Progenitor cell of endocrine pancreas (in vitro differentiated cells): Measurements from ENCODE around the gene PRMT2. TPM values are rescaled to one million over a fixed set of nuclear protein-coding genes. Genes with fewer than 3 reads are reported as not detected.

Experiments
- DNase-seq: peaks from one replicate; pipeline ENCODE4 v3.0.0; 2021; ENCODE audit warnings: low spot score; ENCODE audit not compliant: unreplicated experiment
- H3K27ac Mint-ChIP-seq: 2 replicates; pipeline ENCODE4 v1.8.0; 2021; ENCODE audit warnings: mild to moderate bottlenecking, moderate library complexity, mixed read lengths
- H3K27me3 Mint-ChIP-seq: 2 replicates; pipeline ENCODE4 v1.8.0; 2021; ENCODE audit warnings: mixed read lengths
- H3K36me3 Mint-ChIP-seq: 2 replicates; pipeline ENCODE4 v1.8.0; 2022; ENCODE audit warnings: mixed read lengths; ENCODE audit not compliant: insufficient read depth
- H3K4me1 Mint-ChIP-seq: 2 replicates; pipeline ENCODE4 v1.8.0; 2021; ENCODE audit warnings: low read depth, mixed read lengths
- H3K4me3 Mint-ChIP-seq: 2 replicates; pipeline ENCODE4 v1.8.0; 2021; ENCODE audit warnings: low read depth, mild to moderate bottlenecking, moderate library complexity, mixed read lengths
- H3K9me3 Mint-ChIP-seq: 2 replicates; pipeline ENCODE4 v1.8.0; 2021; ENCODE audit warnings: low read depth, mixed read lengths
- total RNA-seq: library from RNA; stranded (reverse); gene quantifications from 2 replicates; pipeline ENCODE4 v1.2.1, GENCODE V29; 2021
- TF ChIP-seq, protein P1 (sequence below): fragments of 200-600 bp; sonication (generic); IDR thresholded peaks from one replicate; pipeline ENCODE4 v1.5.0; 2021; ENCODE audit warnings: antibody characterized with exemption, mild to moderate bottlenecking; ENCODE audit not compliant: unreplicated experiment

The PRMT2 gene
- total RNA-seq, 1 donor from 2014 or later, result 94.1 TPM

DNA sequence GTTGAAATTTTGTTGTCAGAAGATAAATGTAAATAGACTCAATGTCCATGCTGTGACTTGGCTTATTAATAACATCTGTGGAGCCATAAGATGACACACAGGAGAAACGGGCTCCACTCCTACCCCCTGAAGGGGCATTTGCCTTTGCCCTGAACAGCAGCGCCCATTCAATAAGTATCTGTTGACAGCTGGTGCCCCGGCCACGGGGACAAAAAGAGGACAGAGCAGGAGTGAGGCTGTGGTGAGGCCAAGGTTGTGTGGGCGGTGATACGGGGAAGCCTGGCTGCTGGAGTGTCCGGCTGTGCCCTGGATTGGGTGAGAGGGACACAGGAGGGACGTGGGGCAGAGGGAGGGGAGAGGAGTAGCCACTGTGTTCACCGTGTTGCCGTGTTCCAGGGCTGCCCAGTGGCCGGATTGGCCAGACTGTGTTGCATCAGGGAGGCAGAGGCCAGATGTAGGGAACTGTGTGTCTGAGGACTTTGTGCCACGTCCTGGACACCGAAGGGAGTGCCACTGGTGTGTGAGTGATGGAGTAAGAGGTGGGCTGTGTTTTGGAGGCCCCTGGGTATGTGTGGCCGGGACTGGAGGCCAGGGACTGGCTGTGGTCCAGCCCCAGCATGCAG, 15.1 kb downstream of the PRMT2 start:
- Mint-ChIP-seq H3K27me3 (no peaks in the 10 kb centered on the region), H3K4me3 (no peak overlapping the region), H3K4me1 (no peaks in the 10 kb centered on the region), H3K36me3 (peaks cover 52% of the 10 kb centered on the region), H3K27ac (no peak overlapping the region), H3K9me3 (peaks cover 15% of the 10 kb centered on the region)
- DNase-seq, result no peak
- TF ChIP-seq, protein P1, sequence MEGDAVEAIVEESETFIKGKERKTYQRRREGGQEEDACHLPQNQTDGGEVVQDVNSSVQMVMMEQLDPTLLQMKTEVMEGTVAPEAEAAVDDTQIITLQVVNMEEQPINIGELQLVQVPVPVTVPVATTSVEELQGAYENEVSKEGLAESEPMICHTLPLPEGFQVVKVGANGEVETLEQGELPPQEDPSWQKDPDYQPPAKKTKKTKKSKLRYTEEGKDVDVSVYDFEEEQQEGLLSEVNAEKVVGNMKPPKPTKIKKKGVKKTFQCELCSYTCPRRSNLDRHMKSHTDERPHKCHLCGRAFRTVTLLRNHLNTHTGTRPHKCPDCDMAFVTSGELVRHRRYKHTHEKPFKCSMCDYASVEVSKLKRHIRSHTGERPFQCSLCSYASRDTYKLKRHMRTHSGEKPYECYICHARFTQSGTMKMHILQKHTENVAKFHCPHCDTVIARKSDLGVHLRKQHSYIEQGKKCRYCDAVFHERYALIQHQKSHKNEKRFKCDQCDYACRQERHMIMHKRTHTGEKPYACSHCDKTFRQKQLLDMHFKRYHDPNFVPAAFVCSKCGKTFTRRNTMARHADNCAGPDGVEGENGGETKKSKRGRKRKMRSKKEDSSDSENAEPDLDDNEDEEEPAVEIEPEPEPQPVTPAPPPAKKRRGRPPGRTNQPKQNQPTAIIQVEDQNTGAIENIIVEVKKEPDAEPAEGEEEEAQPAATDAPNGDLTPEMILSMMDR, result no peak

GRCh38 chr21:46651121-46651520, 15.6 kb downstream of the PRMT2 start:
- Mint-ChIP-seq H3K27me3 (no peaks in the 10 kb centered on the region), H3K27ac (no peak overlapping the region)

DNA sequence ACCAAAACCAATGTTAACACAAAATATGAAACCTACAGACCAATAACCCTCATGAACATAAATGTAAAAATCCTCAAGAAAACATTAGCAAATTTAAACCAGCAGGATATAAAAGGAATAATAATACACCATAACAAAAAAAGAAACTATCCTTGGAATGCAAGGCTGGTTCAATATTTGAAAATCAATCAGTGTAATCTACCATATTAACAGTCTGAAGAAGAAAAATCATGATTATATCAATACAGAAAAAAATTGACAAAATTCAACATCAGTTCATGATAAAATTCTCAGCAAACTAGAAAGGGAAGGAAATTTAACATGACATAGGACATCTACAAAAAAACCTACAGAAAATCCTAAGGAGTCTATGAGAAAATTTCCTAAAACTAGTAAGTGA, 19.8 kb downstream of the PRMT2 start:
- H3K27me3 Mint-ChIP-seq, result no peaks in the 10 kb centered on the region
- no peak overlapping the region for H3K4me3 Mint-ChIP-seq
- no peak overlapping the region for H3K27ac Mint-ChIP-seq

More at GRCh38 chr21:46651121-46651520, 15.6 kb downstream of the PRMT2 start:
- Mint-ChIP-seq H3K9me3 (peaks cover 21% of the 10 kb centered on the region), H3K4me1 (no peaks in the 10 kb centered on the region), H3K4me3 (no peak overlapping the region), H3K36me3 (peaks cover 58% of the 10 kb centered on the region)
- DNase-seq, result no peak
- TF ChIP-seq, protein P1, result no peak

DNA sequence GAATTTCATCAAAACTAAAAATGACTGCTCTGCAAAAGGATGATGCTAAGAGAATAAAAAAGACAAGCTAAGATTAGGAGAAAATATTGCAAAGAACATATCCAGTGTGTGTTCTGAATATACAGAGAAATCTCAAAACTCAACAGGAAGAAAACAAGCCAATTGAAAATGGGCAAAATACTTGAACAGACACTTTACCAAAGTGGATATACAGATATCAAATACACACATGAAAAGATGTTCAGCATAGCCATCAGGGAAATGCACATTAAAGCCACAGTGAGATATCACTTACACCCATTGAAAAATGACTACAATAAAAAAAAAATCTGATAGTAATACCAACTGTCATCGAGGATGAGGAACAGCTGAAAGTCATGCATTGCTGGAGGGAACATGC, 21.3 kb downstream of the PRMT2 start:
- no peak for DNase-seq
- Mint-ChIP-seq H3K36me3 (peaks cover 69% of the 10 kb centered on the region), H3K4me3 (no peak overlapping the region), H3K27me3 (no peaks in the 10 kb centered on the region), H3K9me3 (peaks cover 29% of the 10 kb centered on the region), H3K4me1 (no peaks in the 10 kb centered on the region), H3K27ac (no peak overlapping the region)
- TF ChIP-seq, protein P1, result no peak

More for the DNA sequence above, 19.8 kb downstream of the PRMT2 start:
- TF ChIP-seq, protein P1, result no peak
- DNase-seq, result no peak
- H3K36me3 Mint-ChIP-seq, result peaks cover 68% of the 10 kb centered on the region
- H3K4me1 Mint-ChIP-seq, result no peaks in the 10 kb centered on the region
- peaks cover 29% of the 10 kb centered on the region for H3K9me3 Mint-ChIP-seq

DNA sequence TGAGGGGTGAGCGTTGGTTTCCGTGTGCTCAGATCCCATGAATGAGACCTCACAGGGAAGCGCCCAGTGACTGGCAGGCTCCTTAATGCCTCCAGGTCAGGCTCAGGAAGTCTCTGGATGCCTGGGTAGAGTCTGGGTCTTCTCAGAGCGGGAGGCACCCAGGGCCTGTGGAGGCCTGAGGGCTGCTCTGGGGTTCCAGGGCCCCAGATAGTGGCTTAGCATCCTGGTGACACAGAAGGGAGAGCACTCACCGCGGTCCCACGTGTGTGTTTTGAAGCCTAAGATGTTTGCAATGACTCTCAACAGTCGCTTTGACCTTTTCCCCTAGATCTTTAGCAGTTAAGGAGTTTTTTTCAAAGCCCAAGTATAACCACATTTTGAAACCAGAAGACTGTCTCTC, 25.0 kb downstream of the PRMT2 start:
- no peak overlapping the region for H3K27ac Mint-ChIP-seq
- no peak for DNase-seq
- no peaks in the 10 kb centered on the region for H3K4me1 Mint-ChIP-seq
- TF ChIP-seq, protein P1, result no peak
- H3K9me3 Mint-ChIP-seq, result peaks cover 14% of the 10 kb centered on the region
- H3K4me3 Mint-ChIP-seq, result no peak overlapping the region
- peaks cover 44% of the 10 kb centered on the region for H3K36me3 Mint-ChIP-seq
- no peaks in the 10 kb centered on the region for H3K27me3 Mint-ChIP-seq
